HG03342 (cell line): ENCODE measurements around the gene SORCS3.

ENCODE experiments used
- ATAC-seq: cut with Tn5 transposase; IDR thresholded peaks from one replicate; pipeline ENCODE4 v1.9.1; 2021; ENCODE audit warnings: mild to moderate bottlenecking, moderate library complexity; ENCODE audit not compliant: unreplicated experiment

Gene SORCS3

DNA sequence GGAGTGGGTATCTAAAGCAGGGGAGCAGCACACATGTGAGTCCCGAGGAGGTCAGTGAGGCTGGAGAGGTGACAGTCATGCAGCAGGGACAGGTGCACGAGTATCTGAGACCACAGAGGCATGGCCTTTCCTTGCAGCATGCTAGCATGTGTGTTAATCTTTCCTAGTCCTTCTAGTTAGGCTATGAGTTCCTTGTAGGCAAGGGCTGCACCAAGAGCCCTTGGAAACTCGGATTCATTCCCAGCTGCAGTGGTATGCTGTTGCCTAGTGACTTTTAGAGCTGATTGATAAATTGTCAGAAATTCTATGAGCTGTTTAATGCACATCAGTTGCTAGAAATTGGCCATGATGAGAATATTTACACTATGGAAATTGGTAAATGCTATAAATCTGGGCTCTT, 132.0 kb downstream of the SORCS3 start:
- no peak for ATAC-seq

DNA sequence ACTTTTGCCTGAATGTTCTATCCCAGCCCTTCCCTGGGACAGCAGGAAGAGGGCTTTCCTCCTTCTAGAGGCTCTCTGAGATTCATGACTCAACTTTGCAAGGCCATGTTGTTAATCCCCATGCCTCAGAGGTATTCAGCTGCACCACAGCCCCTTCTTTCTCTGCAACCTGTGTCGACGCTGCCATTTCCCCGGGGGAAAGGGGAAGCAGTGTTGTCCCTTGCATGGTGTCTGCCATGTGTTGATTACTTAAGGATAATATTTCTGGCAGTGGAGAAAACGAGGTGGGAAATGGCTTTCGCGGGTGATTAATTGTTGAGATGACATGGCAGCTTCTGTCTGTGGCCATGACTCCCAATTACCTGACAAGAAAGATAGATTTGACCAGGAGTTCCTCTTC, 133.1 kb downstream of the SORCS3 start:
- no peak for ATAC-seq

- no peak for ATAC-seq
Observed at GRCh38 chr10:104777086-104777799, 136.2 kb downstream of the SORCS3 start.

DNA sequence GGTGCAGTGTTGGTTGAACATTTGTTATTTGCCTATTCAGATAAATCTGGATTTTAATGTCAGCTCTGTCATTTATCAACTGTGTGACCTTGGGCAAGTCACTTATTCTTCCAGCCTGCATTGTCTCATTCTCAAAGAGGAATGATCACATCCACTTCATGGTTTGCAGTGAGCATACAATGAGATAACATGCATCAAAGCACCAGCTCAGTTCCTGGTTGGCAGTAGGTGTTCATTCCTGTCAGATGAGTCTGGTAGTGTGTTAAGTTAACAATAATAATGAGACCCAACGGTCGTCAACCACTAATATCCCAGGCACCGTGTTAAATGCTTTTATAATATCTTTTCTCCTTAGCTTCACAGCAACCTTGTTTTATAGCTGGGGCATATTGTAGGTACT, 137.3 kb downstream of the SORCS3 start:
- ATAC-seq, result no peak

DNA sequence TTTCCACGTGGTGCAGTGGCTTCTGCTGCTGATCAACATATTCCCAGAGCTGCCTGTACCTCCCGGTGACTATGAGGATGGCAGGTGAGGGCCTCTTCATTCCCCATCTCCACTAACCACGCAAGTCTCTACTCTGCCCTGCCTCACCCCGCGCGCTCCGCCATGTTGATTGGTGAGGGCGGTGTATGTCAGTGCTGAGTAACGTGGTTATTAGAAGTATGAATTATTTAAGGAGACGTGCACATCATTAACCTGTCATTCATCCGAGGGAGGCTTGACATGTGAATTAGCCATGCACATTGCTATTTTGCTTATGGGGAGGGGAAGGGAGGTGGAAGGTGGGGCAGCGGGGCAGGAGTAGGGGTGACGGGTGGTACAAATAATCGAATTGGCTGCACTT, 138.6 kb downstream of the SORCS3 start:
- ATAC-seq, result no peak

GRCh38 chr10:104780165-104780564, 139.1 kb downstream of the SORCS3 start:
- no peak for ATAC-seq

- ATAC-seq, result no peak
Observed at GRCh38 chr10:104780946-104781595, 140.0 kb downstream of the SORCS3 start.

DNA sequence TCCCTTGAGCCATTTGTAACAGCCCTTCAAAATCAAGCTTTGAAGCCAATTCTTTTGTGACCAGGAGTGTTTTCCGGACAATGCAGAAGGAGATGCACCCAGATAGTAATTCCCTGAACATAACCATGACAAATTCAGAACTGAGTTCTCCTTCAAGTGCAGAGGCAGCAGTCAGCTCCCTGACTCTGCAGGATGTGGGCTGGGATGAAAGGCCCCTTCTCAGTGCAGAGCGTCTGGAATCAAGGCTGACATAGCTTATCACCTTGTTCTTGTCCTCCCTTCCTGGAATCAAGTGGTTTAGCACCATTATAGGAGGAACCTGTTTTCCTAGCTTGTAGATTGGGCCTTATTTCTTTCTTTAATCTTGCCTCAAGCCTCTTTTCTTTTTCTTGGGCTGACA, 143.4 kb downstream of the SORCS3 start:
- ATAC-seq, result no peak

DNA sequence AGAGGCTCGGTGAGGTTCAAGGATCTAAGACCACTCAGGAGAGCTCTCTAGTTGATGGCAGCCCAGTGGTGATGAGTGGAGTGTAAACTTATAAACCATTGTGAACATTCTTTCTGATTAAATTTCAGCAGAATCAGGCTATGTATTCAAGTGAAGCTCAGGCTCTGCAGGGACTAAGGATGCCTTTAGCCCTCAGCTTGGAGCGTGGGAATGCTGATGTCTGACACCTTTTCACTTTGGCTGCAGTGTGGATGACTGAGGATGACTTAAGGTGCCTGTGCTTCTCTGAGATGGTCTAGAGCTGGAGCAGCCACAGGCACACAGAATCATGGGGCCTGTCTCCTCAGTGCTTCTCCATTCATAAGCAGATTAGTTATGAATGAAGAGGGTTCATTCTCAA, 150.4 kb downstream of the SORCS3 start:
- ATAC-seq, result no peak

GRCh38 chr10:104795411-104795810, 154.3 kb downstream of the SORCS3 start:
- no peak for ATAC-seq

GRCh38 chr10:104796823-104797222, 155.7 kb downstream of the SORCS3 start:
- no peak for ATAC-seq

- no peak for ATAC-seq
Observed at GRCh38 chr10:104802941-104803340, 161.9 kb downstream of the SORCS3 start.

DNA sequence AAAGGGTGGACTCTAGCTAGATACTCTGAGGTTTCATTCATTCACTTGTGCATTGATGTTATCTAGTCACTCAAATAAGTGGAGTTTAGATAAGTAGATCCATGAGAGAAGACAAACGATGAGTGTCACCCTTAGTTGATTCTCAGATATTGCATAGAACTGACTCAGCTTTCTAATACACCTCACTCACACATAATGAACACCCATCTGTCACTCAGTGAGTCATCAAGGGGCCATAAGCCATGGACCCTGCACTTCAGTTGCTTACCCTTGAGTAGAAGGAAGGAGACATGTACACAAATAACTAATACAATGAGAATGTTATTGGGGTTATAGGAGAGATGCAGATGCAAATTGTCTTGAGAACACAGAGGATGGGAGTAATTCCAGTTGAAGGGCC, 163.8 kb downstream of the SORCS3 start:
- ATAC-seq, result no peak

DNA sequence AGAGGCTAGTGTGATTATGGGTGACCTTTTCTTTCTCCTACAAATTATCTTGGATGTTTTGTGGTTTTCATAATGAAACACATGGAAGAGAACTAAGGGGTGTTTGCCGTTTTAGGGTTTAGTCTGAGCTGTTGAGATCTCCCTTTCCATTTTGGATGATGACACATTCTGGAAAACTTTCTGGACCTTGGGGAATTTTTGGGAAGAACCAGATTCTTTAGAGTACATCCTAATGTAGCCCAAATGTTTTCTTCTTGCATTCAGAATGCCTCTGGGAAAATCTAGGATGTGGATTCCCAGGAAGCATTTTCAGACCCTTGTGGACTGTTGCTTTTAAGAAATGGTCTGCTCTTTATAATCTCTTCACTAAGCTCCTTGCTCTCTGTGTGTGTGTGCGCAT, 165.7 kb downstream of the SORCS3 start:
- no peak for ATAC-seq

- ATAC-seq, result no peak
Observed at GRCh38 chr10:104807581-104808310, 166.7 kb downstream of the SORCS3 start.

DNA sequence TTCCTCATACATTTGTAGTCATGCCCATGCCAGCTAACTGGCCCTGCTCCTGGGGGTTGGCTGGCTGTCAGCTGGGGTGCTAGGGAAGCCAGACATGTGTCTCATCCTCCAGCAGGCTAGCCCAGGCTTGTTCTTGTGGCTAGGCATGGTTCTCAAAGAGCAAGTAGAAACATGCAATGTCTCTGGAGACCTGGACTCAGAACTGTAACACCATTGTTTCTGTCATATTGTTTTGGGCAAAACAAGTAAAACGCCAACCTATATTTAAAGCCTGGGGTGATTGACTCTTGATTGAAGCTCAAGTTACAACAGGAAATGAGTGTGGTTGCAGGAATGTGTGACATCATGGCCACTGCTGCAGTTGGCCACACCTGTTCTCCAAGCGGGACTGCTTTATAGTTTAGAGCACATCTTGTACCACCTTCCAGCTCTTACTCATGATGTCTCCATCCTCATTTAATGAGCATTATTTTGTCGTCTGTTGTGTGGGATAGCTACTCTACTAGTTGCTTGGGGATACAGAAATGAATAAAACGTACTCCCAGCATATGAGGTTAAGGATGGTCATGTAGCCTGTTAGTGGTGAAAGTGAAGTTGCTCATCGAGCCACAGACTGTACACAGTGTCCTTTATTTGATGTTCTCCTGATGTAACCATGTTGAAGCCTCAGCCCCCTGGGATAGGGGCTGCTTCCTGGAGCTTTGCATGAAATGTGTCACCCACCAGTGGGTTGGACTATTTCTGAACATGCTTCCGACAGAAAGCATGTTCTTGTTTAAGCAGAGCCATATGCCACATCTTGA, 168.4 kb downstream of the SORCS3 start:
- ATAC-seq, result peak; percentile 80

- no peak for ATAC-seq
Observed at GRCh38 chr10:104811166-104811565, 170.1 kb downstream of the SORCS3 start.

DNA sequence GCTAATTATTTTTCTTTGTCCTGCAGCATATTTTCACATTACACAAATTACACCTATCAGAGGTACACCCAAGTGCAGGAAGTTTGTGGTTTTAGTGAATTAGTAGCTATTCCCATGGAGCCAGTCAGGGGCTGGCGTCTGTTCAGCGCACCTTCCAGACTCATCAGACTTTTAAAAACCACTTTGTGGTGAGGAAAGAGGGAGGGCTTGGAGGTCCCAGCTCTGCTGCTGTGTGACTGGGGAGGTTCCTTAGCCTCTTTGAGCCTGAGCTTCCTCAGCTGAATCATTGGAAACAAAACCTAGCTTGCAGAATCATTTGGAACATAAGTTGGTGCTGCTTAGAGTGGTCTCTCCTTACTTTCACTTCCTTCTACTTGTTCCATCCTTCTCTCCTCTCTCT, 175.4 kb downstream of the SORCS3 start:
- no peak for ATAC-seq

GRCh38 chr10:104819731-104820130, 178.6 kb downstream of the SORCS3 start:
- ATAC-seq, result no peak

DNA sequence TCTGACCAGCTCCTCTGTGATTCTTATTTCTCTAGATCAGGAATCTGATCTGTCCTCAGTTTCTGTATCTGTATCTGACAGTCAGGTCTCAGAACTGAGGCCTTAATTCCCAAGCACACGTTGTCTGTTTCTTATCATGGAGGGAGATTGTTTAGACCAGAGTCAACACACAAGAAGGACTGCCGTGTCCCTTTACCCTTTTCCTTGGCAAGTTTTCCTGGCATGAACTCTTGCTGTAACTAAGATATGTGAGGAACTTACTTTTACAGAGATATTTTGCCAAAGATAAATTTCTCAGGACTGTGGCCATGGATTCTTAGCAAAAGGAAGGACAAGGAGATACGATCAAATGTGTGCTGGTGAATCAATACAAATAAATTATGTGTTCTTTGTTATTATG, 181.0 kb downstream of the SORCS3 start:
- ATAC-seq, result no peak

- ATAC-seq, result no peak
Observed at GRCh38 chr10:104824380-104825006, 183.4 kb downstream of the SORCS3 start.
